Brain microvascular endothelial cell (primary cell): Measurements from ENCODE around the gene THOC1.

Experiments
- DNase-seq: peaks from one replicate; pipeline ENCODE4 v3.0.0-alpha.2; 2020
- H3K27ac ChIP-seq: fragments of 250-450 bp; sonication (Bioruptor Pico); 2 replicates; pipeline ENCODE4 v1.5.1; 2020; ENCODE audit warnings: mild to moderate bottlenecking, moderate library complexity
- H3K27me3 ChIP-seq: fragments of 250-450 bp; sonication (Bioruptor Pico); replicated peaks from 2 replicates; pipeline ENCODE4 v1.5.1; 2020; ENCODE audit warnings: mild to moderate bottlenecking
- H3K36me3 ChIP-seq: fragments of 250-450 bp; sonication (Bioruptor Pico); replicated peaks from 2 replicates; pipeline ENCODE4 v1.5.1; 2020; ENCODE audit warnings: mild to moderate bottlenecking
- H3K4me3 ChIP-seq: 2 replicates; pipeline ENCODE4 v1.5.1; 2011; ENCODE audit warnings: low read depth, mild to moderate bottlenecking, control low read depth, low read length, moderate library complexity
- in situ Hi-C: cut with HindIII; loops from 2 replicates; pipeline ENCODE4 v1.10.0; 2017; ENCODE audit warnings: low sequenced_read_pairs, low pct_ligation_motif_present
- TF ChIP-seq, protein P1 (sequence below): IDR thresholded peaks from 2 replicates; pipeline ENCODE4 v1.5.1; 2011; ENCODE audit warnings: low read depth, mild to moderate bottlenecking, moderate library complexity, low read length, control low read depth, inconsistent platforms; ENCODE audit errors: missing control alignments

THOC1 gene

DNA sequence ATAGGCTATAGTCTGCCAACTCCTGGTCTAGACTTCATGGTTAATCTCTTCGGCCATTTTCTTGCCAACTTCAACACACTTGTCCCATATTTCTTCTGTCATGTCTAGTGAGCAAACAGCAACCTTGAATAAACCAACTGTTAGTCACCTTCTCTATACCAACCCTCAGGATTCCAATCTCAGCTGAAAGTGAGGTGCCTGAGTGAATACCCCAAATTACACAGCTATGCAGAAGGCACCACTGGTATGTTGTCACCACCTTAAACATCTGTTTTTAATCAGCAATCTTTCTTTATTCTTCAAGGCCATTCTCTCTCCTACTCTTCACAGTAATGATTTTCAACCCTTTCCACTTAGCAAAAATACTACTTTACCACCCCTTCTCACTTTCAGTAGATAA, 39.3 kb downstream of the THOC1 start:
- TF ChIP-seq, protein P1, sequence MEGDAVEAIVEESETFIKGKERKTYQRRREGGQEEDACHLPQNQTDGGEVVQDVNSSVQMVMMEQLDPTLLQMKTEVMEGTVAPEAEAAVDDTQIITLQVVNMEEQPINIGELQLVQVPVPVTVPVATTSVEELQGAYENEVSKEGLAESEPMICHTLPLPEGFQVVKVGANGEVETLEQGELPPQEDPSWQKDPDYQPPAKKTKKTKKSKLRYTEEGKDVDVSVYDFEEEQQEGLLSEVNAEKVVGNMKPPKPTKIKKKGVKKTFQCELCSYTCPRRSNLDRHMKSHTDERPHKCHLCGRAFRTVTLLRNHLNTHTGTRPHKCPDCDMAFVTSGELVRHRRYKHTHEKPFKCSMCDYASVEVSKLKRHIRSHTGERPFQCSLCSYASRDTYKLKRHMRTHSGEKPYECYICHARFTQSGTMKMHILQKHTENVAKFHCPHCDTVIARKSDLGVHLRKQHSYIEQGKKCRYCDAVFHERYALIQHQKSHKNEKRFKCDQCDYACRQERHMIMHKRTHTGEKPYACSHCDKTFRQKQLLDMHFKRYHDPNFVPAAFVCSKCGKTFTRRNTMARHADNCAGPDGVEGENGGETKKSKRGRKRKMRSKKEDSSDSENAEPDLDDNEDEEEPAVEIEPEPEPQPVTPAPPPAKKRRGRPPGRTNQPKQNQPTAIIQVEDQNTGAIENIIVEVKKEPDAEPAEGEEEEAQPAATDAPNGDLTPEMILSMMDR: no peak
- DNase-seq: no peak
- Histone ChIP-seq H3K27ac (no peak overlapping the region), H3K4me3 (no peak overlapping the region), H3K27me3 (no peaks in the 10 kb centered on the region), H3K36me3 (peaks cover 7% of the 10 kb centered on the region)
- in situ Hi-C loops: no loop called here

DNA sequence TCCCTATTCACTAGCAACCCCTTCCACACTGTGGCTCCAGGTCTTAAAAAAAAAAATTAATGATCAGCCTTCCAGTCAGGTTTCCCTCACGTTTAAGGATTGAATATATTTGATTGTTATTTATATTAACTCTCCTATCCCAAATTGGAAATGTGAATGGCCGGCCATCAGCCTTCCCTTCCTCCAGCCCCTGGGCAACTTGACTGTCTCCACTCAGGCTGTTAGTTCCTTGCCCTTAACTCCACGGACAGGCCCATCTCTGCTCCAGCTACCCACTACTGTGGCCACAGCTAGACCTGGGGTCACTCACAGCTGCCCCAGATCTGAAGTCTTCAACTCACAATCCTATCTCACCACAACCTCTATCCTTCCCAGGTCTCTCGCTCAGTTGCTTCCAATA, 39.9 kb downstream of the THOC1 start:
- TF ChIP-seq, protein P1: no peak
- Histone ChIP-seq H3K27ac (no peak overlapping the region), H3K27me3 (no peaks in the 10 kb centered on the region), H3K4me3 (no peak overlapping the region), H3K36me3 (peaks cover 7% of the 10 kb centered on the region)
- in situ Hi-C loops: no loop called here
- no peak for DNase-seq

DNA sequence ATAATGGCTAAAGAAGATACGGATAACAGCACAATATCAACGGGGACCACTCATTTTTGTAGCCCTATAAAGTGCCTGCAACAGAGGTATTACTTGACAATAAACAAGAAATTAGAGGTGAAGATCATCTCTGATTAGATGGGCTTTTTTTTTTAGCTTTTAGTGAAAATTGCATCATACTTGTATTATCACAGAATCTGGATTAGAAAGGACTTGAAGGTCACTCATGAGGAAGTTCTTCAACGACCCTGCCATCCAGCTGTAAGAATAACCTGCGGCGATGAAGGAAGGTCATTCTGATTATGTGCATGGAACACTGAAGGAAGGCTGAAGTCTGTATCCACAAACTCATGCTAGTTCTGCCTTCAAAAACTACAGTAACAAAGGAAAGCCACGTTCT, 40.5 kb downstream of the THOC1 start:
- in situ Hi-C loops: no loop called here
- no peak for DNase-seq

DNA sequence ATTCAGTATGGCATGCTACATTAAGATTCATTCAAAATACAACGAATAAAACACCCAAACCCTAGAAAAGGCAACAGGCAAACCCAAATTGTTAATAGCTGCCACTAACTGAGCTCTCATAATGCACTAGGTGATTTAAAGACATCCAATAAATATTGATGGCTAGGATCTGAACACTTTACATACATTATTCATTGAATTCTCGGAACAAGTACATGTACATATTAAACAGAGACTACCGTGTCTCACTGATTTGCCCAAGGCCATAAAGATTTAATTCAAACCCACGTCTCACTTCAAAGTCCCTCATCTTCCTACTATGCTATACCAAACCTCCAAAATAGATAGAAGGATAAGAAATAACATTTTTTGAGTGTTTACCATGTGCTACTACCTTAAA, 42.1 kb downstream of the THOC1 start:
- Histone ChIP-seq H3K36me3 (peaks cover 7% of the 10 kb centered on the region), H3K27me3 (no peaks in the 10 kb centered on the region), H3K4me3 (no peak overlapping the region), H3K27ac (no peak overlapping the region)
- in situ Hi-C loops: no loop called here
- no peak for DNase-seq
- TF ChIP-seq, protein P1: no peak

More for the DNA sequence above, 40.5 kb downstream of the THOC1 start:
- Histone ChIP-seq H3K27ac (no peak overlapping the region), H3K27me3 (no peaks in the 10 kb centered on the region), H3K36me3 (peaks cover 7% of the 10 kb centered on the region), H3K4me3 (no peak overlapping the region)
- TF ChIP-seq, protein P1: no peak

DNA sequence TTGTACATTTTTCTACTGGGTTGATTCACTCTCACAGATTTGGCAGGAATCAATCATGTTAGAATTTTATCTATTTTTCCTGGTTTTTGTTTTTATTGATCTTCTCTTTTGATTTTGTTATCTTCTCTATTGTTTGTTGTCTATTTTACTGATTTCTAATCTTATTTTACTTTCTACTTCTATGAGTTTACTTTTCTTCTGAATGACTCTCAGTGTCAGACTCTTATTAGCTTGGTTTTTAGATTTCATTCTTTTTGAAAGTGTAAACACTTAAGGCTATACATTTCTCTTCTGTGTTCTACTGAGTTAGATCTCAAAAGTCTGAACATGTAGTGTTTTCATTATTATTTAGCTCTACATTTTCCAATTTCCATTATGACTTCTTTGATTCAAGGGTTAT, 47.1 kb downstream of the THOC1 start:
- in situ Hi-C loops: no loop called here
- H3K4me3 ChIP-seq: no peak overlapping the region
- no peak for DNase-seq
- H3K27me3 ChIP-seq: no peaks in the 10 kb centered on the region
- no peak overlapping the region for H3K27ac ChIP-seq
- peaks cover 26% of the 10 kb centered on the region for H3K36me3 ChIP-seq
- TF ChIP-seq, protein P1: no peak

DNA sequence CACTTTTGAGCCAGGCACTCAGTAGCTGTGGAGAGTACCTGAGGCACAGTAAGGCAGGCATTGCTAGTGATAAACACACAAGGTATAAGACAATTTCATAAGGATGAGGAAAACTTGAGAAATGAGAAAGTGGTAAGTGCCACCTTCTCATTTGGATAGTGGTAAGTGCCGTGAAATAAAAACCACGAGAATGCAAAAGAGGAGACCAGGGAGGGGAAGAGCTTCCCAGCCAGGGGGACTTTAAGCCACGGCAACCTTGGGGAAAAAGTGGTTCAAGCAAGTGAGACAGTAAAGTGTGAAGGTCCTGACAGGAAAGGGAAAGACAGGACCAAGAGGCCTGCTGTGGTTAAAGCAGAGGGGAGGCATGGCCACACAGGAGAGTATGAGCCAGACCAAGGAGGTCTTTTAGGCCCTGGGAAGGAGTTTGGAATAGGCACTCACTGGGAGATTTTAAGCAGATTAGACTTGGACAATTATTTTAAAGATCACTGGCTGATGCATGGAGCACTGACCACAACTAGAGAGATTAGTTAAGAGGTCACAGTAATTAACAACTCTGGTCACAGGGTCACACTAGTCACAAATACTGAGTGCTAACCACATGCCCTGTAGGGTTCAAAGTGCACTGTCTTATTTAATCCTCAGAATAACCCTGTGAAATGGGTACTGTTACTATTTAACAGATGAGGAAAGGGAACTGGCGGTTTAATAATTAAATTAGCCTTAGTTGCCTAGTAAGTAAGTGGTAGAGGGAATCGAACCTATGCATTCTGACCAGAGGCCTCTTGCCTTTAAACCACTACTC, 50.1 kb downstream of the THOC1 start:
- Histone ChIP-seq H3K27ac (no peak overlapping the region), H3K4me3 (no peak overlapping the region), H3K27me3 (no peaks in the 10 kb centered on the region), H3K36me3 (peaks cover 40% of the 10 kb centered on the region)
- TF ChIP-seq, protein P1: no peak
- in situ Hi-C loops: no loop called here
- DNase-seq: no peak
